Tibial nerve (tissue), 4 donors: ENCODE measurements around the gene P3H4. TPM values are rescaled to one million over a fixed set of nuclear protein-coding genes. Genes with fewer than 3 reads are reported as not detected.
"Not testable (repeated sequence)": the region's sequence is repeated elsewhere in the genome, so short reads cannot be mapped to it uniquely, and the experiment has no call there.

Experiments
- DNase-seq, 2 donors: peaks; one replicate each; pipeline ENCODE4 v3.0.0-alpha.2; 2019; ENCODE audit warnings: low spot score in 2 of 2
- H3K27ac ChIP-seq, 4 donors: fragments of 200-600 bp; sonication (generic) in 3 of 4; one replicate each; pipeline ENCODE4 v1.5.1; 2017 to 2019; ENCODE audit warnings: mild to moderate bottlenecking in 1 of 4
- H3K27me3 ChIP-seq, 2 donors: fragments of 200-600 bp; sonication (generic) in 1 of 2; one replicate each; pipeline versions ENCODE4 v1.5.1 to v1.6.0; 2017 to 2019
- H3K36me3 ChIP-seq, 3 donors: fragments of 200-600 bp; sonication (generic); one replicate each; pipeline ENCODE4 v1.5.1; 2018 to 2019
- H3K4me1 ChIP-seq, 4 donors: fragments of 200-600 bp; sonication (generic) in 3 of 4; one replicate each; pipeline ENCODE4 v1.5.1; 2017 to 2019
- H3K4me3 ChIP-seq, 4 donors: fragments of 200-600 bp; sonication (generic) in 3 of 4; one replicate each; pipeline ENCODE4 v1.5.1; 2017 to 2019; ENCODE audit warnings: mild to moderate bottlenecking in 1 of 4, moderate library complexity in 1 of 4
- H3K9me3 ChIP-seq, 4 donors: fragments of 200-600 bp; sonication (generic) in 3 of 4; one replicate each; pipeline ENCODE4 v1.5.1; 2017 to 2019
- EP300 ChIP-seq, 2 donors: sonication (generic); formaldehyde crosslinking; IDR thresholded peaks; one replicate each; pipeline ENCODE4 v1.6.1; 2017; ENCODE audit warnings: antibody characterized with exemption in 2 of 2, mild to moderate bottlenecking in 1 of 2
- POLR2A ChIP-seq, 2 donors: fragments of 450-650 bp; IDR thresholded peaks; one replicate each; pipeline ENCODE4 v1.6.1; 2017; ENCODE audit warnings: antibody characterized with exemption in 2 of 2, mild to moderate bottlenecking in 2 of 2, moderate library complexity in 2 of 2
- WGBS, 2 donors: methylation state at CpG; one replicate each; pipeline ENCODE4 v1.1.5; 2018; 5-methylcytosine and 5-hydroxymethylcytosine counted together
- total RNA-seq, 4 donors: library from RNA; depleted of rRNA; stranded (reverse); fragments of >200 nt; gene quantifications; one replicate each; pipeline ENCODE4 v1.1.0, GENCODE V29; 2016
- TF ChIP-seq, protein P1 (sequence below), 5 experiments: fragments of 200-600 bp in 3 of 5; fragments of 450-650 bp in 2 of 5; sonication (generic) in 3 of 5; IDR thresholded peaks; one replicate each; pipeline ENCODE4 v1.5.1; 2016 to 2019; ENCODE audit warnings: antibody characterized with exemption in 5 of 5, mild to moderate bottlenecking in 3 of 5, moderate library complexity in 2 of 5

P3H4 gene
- total RNA-seq, 4 donors from 2014 or later = 14.7 to 23.9 (median 22.0) TPM

DNA sequence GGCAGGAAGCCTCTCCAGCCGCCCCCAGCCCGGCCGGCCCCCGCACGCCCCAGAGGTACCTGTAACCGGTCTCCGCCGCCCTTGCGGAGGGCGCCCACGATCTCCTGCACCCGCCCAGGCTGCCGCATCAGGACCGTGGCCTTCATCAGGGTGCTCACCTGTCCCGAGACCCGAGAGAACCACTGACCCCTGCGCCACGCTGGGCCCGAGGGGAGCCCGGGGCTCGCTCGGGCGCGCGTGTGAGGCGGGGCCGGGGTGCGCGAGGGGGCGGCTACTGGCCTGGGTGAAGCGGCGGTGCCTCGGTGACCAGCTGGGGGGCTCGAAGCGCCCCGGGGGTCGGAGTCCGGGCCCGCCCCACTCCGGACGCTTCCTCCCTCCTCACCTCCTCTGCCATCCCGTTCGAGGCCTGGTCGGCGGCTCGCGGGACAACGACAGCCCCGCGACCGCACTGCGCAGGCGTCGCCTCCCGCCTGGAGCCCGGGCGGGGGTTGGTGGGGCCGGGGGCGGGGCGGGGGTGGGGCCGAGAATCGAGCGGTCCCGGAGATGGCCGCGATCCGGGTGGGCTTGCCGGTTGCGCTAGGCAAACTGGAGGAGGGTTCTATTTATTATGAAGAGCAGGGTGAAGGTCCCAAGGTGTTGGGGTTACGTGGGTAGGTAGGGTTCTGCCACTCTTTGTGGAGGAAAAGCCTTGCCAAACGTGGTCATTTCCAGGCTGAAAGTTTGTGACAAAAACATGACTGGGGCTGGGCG lies 24.2 kb upstream of the P3H4 start, which contains the start of gene NT5C3B:
NT5C3B (minus strand) TSS at position 433 of the 750 bp plus-strand sequence; CDS start at position 394, 39 bp downstream.
- 1 to 2% methylated on average over 48 to 54 of the region's 72 CpGs for WGBS, 2 donors
- peaks cover 0 to 20% (median 0%) of the 10 kb centered on the region in 3 donors for H3K36me3 ChIP-seq
- H3K27me3 ChIP-seq = no peaks in the 10 kb centered on the region
- H3K4me1 ChIP-seq = peaks cover 0 to 18% (median 7%) of the 10 kb centered on the region in 4 donors
- H3K27ac ChIP-seq = peak within 1 kb of the TSS; percentile 61 to 87 (median 82)
- TF ChIP-seq POLR2A (IDR thresholded peaks at IDR 0.05) (peak in 1 of 2 donors; percentile 41), EP300 (IDR thresholded peaks at IDR 0.05) (peak in 1 of 2 donors; percentile 50)
- TF ChIP-seq, protein P1, sequence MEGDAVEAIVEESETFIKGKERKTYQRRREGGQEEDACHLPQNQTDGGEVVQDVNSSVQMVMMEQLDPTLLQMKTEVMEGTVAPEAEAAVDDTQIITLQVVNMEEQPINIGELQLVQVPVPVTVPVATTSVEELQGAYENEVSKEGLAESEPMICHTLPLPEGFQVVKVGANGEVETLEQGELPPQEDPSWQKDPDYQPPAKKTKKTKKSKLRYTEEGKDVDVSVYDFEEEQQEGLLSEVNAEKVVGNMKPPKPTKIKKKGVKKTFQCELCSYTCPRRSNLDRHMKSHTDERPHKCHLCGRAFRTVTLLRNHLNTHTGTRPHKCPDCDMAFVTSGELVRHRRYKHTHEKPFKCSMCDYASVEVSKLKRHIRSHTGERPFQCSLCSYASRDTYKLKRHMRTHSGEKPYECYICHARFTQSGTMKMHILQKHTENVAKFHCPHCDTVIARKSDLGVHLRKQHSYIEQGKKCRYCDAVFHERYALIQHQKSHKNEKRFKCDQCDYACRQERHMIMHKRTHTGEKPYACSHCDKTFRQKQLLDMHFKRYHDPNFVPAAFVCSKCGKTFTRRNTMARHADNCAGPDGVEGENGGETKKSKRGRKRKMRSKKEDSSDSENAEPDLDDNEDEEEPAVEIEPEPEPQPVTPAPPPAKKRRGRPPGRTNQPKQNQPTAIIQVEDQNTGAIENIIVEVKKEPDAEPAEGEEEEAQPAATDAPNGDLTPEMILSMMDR (IDR thresholded peaks at IDR 0.05) = no peak
- no peaks in the 10 kb centered on the region for H3K9me3 ChIP-seq
- peak within 1 kb of the TSS; percentile 70 to 97 (median 81) for H3K4me3 ChIP-seq
- DNase-seq = peak in 1 of 2 donors; percentile 18

DNA sequence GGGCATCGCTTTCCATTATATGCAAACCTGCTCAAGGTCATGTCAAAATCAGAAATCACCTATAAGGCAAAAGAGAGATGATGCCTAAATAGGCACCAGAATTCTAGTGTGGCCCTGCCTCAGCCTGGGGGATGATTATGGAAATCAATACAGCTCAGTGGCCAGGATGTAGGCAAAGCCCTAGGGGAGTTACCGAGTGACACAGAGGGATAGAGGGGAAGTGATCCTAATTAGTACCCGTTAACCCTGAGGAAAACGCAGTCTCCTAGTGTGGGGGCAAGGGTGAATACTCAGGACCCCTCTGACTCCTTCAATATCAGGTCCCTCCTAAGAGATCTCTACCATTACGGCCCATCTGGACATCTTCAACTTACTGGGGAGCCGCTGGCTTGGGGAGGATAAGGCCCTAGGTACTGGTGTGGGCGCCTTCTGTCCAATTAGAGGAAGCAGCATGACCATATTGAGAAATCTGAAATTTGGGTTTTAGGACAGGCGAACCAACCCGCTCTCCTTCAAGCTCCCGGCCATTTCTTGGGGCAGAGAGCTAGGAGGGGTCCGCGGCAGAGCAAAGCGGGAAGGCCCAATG lies 23.6 kb upstream of the P3H4 start:
- H3K27ac ChIP-seq = peak overlapping the region; percentile 61 to 87 (median 82)
- H3K27me3 ChIP-seq = no peaks in the 10 kb centered on the region
- 14% methylated on average over 13 of the region's 13 CpGs for WGBS, 2 donors
- no peak for DNase-seq
- TF ChIP-seq POLR2A (IDR thresholded peaks at IDR 0.05) (no peak), EP300 (IDR thresholded peaks at IDR 0.05) (no peak)
- TF ChIP-seq, protein P1 (IDR thresholded peaks at IDR 0.05) = no peak
- H3K9me3 ChIP-seq = no peaks in the 10 kb centered on the region
- H3K4me3 ChIP-seq = peak overlapping the region; percentile 70 to 97 (median 81)
- H3K36me3 ChIP-seq = peaks cover 0 to 27% (median 0%) of the 10 kb centered on the region in 3 donors
- peaks cover 0 to 18% (median 7%) of the 10 kb centered on the region in 4 donors for H3K4me1 ChIP-seq

DNA sequence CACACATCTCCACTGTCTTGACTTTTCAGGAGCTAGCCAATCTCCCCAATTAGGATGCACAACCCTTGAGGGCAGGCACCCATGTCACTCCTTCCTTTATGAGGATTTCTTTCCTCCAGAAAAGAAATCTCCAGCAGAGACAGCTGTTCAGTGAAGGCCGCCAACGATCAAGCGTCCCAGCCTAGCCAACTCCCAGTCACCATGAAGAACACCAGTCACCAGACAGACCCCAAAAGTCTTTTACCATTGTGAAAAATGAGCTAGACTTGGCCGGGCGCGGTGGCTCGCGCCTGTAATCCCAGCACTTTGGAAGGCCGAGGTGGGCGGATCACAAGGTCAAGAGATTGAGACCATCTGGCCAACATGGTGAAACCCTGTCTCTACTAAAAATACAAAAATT lies 18.2 kb upstream of the P3H4 start:
- not testable (repeated sequence) for H3K9me3 ChIP-seq, DNase-seq, H3K27me3 ChIP-seq, H3K27ac ChIP-seq, H3K4me1 ChIP-seq, H3K4me3 ChIP-seq
- WGBS, 2 donors = 87 to 88% methylated on average over 10 of the region's 10 CpGs
- peaks cover 0 to 80% (median 0%) of the 10 kb centered on the region in 3 donors for H3K36me3 ChIP-seq

DNA sequence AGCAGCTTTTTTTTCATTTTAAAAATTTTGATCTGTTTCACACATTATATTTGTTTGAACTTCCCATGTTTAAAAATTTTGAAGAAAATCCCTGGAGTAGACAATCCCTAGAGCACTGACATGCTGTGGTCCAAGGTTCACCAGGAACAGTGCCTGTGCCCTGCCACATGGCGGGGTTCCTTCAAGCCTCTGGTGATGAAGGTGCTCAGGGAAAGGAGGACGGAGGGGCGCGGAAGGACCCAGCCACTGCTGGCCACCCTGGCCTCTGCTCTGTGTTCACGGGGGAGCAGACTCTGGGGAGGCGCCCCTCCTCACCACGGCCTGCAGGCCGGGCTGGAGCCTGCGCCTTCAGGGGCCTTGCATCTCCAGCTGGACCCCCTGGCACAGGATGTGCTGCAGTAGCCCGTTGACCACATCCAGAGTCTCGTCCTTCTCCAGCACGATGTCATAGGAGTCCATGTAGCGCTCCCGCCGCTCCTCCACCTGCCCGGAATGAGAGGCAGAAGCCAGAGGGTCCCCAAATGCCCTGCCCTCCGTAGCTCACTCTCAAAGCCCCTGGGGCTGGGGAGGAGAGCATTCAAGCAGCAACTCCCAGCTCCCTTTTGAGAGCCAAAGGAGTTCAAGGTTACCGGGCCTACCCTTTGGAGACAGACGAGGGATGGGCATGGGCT lies 13.6 kb upstream of the P3H4 start:
- WGBS, 2 donors = 86 to 87% methylated on average over 15 to 19 of the region's 19 CpGs
- peaks cover 0 to 69% (median 0%) of the 10 kb centered on the region in 3 donors for H3K36me3 ChIP-seq
- H3K9me3 ChIP-seq = no peaks in the 10 kb centered on the region
- peaks cover 0 to 13% (median 0%) of the 10 kb centered on the region in 4 donors for H3K4me1 ChIP-seq
- no peak overlapping the region for H3K4me3 ChIP-seq
- no peaks in the 10 kb centered on the region for H3K27me3 ChIP-seq
- TF ChIP-seq, protein P1 (IDR thresholded peaks at IDR 0.05) = no peak
- no peak for TF ChIP-seq POLR2A (IDR thresholded peaks at IDR 0.05)
- TF ChIP-seq EP300 (IDR thresholded peaks at IDR 0.05) = no peak
- DNase-seq = no peak
- H3K27ac ChIP-seq = no peak overlapping the region

DNA sequence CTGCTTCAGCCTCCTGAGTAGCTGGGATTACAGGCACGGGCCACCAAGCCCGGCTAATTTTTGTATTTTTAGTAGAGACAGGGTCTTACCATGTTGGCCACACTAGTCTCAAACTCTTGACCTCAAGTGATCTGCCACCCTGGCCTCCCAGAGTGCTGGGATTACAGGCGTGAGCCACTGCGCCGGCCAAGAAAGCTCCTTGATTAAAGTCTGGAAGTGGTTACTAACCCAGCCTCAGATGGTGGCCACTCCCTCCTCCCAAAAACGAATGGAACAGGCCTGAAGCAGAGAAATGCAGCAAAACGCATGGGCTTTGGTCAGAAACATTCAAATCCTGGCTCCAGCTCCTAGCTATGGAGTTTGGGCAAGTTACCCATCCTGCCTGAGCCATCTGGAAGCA lies 12.3 kb upstream of the P3H4 start:
- Histone ChIP-seq H3K36me3 (peaks cover 0 to 69% (median 0%) of the 10 kb centered on the region in 3 donors), H3K27ac (no peak overlapping the region), H3K27me3 (no peaks in the 10 kb centered on the region), H3K4me3 (no peak overlapping the region), H3K4me1 (peaks cover 0 to 13% (median 0%) of the 10 kb centered on the region in 4 donors), H3K9me3 (no peaks in the 10 kb centered on the region)
- TF ChIP-seq, protein P1 (IDR thresholded peaks at IDR 0.05) = no peak
- TF ChIP-seq POLR2A (IDR thresholded peaks at IDR 0.05) (no peak), EP300 (IDR thresholded peaks at IDR 0.05) (no peak)
- 53 to 64% methylated on average over 6 of the region's 7 CpGs for WGBS, 2 donors
- DNase-seq = no peak
